Stimulated activated CD8-positive, alpha-beta memory T cell treated with anti-CD3 and anti-CD28 coated beads, Interleukin-7, amount 100 ng/mL, for 1 hour (primary cell): Measurements from ENCODE around the gene GRID1.

ENCODE experiments used
- DNase-seq, 2 donors: peaks; one replicate each; pipeline ENCODE4 v3.0.0-alpha.2; 2020; ENCODE audit warnings: low read depth in 2 of 2

Gene GRID1

DNA sequence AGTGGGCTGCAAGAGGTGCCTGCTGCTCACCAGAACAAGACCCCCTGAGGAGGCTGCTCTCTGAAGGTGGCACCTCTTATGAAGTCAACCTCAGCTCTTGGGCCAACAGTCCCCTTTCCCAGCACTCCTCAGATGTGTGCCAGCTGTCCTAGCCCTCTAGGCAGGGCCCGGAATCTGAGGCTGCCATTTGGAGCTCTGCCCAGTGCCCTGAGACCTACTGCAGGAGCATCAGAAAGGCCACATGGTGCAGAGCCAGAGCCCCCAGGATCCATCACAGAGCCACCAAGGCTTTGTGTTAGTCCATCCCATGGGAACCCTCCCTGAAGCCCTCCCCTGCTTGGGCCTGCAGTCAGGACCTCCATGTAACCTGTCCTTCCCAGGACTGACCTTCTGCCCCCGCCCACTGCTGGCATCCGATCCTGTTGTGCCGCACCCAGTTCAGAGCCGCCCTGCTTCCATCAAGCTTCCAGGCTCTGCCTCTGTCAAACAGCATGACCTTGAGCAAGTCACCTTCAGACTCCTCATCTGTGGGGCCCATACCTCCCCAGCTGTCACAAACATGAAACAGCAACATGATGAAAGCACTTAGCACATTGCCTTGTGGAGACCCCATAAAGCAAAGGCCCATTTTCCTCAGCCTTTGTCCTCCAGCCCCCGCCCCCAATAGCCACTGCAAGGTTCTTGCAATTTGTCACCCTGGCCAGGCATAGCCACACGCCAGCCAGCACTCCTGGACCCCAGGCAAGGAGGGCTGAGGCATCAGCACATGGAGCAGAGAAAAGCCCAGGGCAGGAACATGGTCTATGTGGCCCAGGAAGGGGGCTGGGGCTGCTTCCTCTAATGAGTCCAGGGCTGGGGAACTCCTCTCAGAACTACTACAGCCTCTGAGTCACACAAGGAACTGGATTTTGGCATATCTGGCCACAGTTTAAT, 51.7 kb downstream of the GRID1 start:
- no peak for DNase-seq

- no peak for DNase-seq
Observed at GRCh38 chr10:86313621-86314041, 53.0 kb downstream of the GRID1 start.

DNA sequence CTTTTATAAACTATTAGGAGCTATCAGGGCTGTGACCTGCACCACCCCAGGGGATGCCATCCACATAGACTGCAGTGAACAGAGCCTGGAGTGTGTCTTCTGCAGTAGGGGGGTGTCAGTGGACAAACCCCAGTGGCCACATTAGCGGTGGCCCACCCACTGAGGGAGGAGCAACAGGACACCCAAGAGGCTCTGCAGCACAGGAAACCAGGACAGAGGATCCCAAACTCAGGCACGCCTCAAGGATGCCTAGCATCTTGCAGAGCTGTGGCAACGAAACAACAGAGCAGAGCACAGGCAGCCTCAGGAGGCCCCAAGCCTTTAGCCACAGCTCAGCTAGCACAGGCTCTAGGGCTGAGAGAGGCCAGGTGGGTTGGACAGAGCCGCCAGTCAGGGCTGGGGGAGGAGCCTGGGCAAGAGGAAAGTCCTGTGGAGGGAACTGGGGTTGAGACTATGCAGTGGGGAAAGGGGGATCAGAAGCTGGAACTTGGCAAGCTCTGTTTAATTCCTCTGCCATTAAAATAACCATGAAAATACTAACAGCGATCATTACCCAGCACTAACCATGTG, 53.8 kb downstream of the GRID1 start:
- no peak for DNase-seq

DNA sequence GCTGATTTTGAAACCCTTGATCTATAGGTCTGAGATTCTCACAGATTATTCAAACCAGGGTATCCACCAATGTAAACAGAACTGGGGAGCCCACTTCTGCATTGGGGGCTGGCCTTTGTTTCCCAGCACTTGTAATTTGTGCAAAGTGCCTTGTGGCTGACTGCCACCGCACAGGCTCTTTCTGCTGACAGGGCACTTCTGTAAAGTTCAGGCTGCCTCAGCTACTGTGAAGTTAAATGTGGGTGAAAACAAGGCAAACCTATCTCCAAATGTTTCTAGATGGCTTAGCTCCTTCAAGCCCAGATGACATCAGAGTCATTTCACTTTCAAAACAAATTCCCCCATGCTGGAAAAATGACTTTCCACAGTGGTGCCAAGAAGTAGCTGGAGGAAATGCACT, 54.7 kb downstream of the GRID1 start:
- DNase-seq, result no peak

DNA sequence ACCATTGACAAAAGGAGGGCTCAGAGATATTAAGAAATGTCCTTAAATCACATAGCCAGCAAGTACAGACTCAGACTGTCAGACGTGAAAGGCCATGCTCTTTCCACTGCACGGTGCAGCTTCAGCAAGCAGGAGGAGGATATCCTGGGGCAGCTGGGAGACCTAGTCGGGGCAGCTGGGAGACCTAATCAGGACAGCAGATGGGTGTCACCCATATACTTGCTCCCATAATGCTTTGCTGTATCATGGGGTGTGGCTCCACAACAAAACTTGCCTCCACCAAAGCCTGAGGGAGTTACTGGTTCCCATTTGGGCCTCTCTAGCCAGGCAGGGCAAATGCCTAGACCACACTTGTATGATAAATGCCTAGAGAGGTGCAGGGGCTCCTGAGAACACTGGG, 55.4 kb downstream of the GRID1 start:
- no peak for DNase-seq

DNA sequence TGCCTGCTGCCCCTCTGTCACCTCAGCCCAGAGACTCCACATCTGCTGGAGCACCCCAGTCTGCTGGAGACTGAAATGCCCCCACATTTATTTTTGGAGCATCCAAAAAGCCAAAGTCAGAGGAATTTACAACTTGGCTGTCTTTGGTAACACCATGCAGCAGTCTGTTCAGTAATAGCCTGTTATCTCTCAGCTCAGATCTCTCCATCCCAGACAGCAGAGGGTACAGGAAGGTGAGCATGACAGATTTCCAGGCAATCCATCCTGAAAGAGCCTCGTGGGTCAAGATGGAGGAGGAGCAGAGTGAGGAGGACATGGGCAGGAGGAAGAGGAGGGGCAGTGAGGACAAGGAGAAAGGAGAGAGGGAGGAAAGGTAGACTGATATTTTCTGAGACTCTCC, 55.9 kb downstream of the GRID1 start:
- no peak for DNase-seq

- DNase-seq, result no peak
Observed at GRCh38 chr10:86310291-86310690, 56.3 kb downstream of the GRID1 start.

DNA sequence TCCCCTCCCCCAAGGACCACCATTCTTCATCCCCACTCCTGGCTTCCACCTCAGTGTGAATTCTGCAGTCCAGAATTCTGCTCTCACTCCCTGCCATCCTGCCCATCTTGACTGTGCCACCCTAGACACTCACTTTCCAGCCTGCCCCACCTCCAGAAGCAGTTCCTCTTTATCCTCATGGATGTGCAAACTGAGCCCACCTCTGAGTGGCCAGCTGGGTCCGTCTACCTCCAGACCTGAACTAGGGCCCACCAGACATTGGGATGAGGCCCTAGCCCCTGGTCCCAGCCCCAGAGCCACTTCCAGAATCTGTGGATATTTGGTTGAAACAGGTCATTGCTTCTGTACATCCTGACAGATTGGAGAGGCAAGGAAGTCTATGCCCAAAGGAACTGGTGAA, 58.5 kb downstream of the GRID1 start:
- no peak for DNase-seq

DNA sequence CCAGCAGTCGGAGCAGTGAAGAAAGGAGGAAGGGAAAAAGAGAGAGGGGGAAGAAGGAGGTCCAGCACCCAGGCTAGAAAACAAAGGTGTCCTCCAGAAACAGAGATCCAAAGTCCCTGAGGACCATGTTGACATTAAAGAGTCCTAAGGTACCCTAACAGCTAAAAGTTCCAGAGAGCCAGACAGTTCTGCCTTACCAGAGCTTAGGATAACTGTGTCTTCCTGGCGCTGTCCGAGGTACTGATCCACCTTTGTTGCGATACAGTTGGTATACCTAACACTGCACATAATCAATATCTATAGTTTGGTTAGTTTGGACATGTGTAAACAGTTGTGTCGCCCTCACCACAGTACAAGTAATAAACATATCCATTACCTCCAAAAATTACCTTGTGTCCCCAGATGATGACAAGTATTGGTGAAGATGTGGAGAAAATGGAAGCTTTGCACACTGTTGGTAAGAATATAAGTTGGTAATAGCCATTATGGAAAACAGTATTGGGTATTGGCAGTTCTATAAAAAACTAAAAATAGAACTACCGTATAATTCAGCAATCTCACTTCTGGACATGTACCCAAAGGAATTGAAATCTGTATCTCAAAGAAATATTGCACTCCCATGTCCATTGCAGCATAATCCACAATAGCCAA, 59.8 kb downstream of the GRID1 start:
- no peak for DNase-seq

DNA sequence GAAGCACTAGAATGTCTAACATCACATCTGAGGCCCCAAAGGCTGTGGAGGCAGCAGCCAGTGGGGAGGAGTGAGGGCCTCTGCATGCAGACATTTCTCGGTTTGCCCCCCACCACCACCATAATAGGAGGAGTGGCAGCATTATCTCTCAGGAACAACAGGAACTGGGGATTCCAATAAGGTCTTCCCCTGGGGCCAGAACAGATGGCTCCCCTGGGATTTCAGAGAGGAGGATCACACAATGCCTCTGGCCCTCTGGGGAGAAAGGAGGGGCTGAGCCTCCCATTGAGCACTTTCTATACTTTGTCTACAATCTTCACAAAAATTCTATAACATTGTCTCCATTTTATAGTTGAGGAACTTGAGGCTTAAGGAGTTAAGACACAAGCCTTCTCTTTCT, 61.1 kb downstream of the GRID1 start:
- no peak for DNase-seq

GRCh38 chr10:86304436-86304835, 62.2 kb downstream of the GRID1 start:
- no peak for DNase-seq

- DNase-seq, result no peak
Observed at GRCh38 chr10:86303626-86304025, 63.0 kb downstream of the GRID1 start.

GRCh38 chr10:86301971-86302370, 64.6 kb downstream of the GRID1 start:
- no peak for DNase-seq

DNA sequence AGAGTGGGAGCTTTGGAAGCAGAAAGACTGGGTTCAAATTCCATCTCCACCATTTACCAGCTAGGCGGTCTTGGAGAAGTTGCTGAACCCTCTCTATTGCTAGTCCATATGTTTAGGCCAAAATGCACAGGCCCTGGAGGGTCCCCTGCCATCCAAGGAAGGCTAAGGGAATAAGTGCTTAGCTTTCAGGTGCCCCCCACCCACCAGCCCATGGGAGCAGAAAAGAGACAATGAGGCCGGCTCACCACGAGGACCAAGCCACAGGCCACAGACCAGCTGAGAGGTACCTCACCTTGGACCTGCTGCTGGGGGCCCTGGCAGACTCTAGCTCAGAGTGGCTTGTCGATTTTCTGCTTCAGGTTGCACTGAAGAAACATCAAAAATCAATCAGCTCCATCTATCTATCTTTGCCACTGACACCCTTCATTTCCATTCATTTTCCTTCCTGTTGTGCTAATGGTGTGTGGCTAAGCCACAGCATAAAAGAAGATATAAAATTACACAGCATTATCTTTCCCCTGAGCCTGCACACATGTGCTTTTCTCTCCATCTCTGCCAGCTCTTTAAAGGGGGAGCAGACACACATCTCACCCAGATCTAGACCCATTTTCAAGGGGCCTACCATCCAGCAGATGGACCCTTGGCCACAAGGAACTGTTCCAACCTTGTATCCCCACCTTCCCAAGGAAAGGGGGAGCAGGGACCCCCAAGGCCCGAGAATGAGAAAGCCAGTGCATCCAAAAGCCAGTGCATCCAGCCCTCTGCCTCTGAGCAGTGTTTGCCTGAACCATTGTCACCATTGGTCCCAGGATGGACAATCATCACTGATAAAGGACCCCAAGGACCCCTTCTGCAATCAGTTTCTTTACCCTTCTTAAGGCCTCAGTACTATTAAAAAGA, 65.4 kb downstream of the GRID1 start:
- no peak for DNase-seq

- DNase-seq, result no peak
Observed at GRCh38 chr10:86300399-86300925, 66.1 kb downstream of the GRID1 start.

DNA sequence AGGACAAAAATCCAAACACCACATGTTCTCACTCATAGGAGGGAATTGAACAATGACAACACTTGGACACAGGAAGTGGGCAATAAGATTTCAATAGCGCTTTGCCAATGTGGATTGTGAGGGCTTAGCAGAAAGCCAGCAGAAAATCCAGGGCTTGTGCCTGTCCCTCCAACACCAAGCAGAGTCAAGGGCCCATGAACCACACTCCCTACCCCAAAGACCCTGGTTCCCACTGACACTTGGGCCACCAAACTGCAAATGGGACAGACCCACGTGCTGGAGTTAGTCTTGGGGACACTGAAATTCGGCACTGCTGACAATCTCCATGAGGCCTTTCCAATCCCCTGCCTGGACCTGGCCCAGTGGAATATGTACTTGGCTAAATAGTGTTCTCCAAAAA, 67.0 kb downstream of the GRID1 start:
- DNase-seq, result no peak

DNA sequence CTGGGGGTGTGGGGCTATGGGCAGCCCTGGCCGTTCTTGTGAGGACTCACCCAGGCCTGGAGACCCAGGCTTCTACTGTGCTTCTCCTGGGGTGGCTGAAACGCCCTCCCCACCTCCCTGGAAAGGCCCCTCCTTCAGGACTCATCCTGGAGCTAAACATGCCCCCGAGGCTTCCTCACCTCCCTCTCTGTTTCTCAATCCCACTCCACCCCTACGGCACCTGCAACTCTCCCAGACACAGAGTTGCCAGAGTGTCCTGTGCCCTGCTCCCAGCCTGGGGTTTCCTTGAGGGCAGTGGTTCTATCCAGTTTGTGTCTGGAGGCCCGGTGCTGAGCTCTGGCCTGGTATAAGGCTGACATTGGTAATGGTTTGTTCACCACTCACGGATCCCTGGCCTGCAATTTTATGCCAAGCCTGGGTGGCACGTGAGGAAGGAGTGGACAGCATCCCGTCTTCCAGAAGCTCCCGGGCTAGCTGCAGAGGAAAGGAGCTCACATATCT, 68.0 kb downstream of the GRID1 start:
- no peak for DNase-seq

- DNase-seq, result no peak
Observed at GRCh38 chr10:86295791-86296190, 70.8 kb downstream of the GRID1 start.

GRCh38 chr10:86295351-86295750, 71.2 kb downstream of the GRID1 start:
- DNase-seq, result no peak

DNA sequence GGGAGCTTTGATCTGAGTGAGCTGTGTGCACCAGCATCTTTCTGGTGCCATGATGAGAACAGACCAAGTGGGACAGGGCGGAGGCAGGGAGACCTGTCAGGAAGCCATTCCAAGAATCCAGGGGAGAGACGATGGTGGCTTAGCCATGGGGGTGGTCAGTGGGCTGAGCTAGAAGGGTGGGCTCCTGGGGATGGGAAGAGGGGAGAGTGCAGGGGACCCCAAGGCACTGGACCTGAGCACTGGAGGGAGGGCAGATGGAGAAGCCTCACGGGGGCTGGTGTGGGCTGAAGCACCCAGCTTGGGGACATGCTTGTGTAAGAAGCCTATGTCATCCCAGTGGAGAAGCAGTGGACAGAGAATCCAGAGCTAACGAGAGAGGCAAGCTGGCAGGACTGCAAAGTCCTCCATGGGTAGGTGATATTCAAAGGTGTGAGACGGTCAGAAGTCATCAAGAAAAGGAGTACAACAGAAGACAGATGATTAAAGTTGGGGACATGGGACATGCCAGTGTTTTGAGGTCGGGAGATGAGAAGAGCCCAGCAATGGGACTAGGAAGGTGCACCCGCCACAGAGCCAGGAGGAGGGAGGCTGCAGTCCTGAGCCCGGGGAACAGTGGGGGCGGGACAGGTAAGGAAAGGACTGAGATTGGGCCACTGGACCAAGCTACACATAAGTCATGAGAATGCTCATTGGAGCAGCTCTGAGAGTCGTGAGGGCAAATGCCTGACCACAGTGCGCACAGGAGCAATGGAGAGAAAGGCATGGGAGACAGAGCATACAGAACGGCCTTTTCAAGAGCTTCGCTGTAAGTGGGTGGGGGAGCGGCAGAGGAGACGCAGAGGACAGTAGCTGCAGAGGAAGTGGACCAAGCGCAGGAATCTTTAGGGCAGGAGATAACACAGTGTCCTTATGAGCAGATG, 72.0 kb downstream of the GRID1 start:
- DNase-seq, result no peak
